Stimulated activated CD4-positive, alpha-beta T cell treated with anti-CD3 and anti-CD28 coated beads, Interleukin-2, amount 100 ng/mL, for 24 hours (primary cell): ENCODE results near the gene SIX3.
A peak's percentile ranks its signal among the peaks of the same experiment; 100 is the strongest.

ENCODE experiments used
- DNase-seq, 2 donors: peaks; one replicate each; pipeline ENCODE4 v3.0.0-alpha.2; 2020

The SIX3 gene

DNA sequence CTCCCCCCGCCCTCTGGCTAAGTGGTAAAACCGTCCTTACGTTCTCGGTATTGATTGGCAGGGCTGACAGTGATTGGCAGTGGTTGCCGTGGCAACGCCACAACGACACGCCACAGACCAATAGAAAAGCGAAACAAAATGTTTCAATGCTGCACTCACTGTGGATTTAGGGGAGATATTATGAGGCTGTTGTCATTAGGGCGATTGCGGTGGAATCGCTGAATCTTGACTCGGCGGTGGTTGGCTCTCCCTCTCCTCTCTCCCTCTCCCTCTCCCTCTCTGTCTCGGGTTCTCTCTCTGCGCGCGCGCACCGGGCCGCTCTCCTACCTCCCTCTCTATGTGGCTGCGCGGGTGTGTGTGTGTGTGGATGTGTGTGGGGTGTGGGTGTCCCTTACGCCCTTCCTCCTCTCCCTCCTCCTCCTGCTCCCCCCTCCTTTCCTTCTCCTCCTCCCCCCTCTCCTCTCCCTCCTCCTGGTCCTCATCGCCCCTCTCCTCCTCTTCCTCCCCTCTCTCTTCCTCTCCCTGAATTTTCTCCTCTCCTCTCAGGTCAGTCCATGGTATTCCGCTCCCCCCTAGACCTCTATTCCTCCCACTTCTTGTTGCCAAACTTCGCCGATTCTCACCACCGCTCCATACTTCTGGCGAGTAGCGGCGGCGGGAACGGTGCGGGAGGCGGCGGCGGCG, at the start of gene SIX3:
SIX3 (plus strand) TSS at position 152 of the 684 bp plus-strand sequence; CDS start at position 555, 403 bp downstream.
- peak in 1 of 2 donors; percentile 58 for DNase-seq

DNA sequence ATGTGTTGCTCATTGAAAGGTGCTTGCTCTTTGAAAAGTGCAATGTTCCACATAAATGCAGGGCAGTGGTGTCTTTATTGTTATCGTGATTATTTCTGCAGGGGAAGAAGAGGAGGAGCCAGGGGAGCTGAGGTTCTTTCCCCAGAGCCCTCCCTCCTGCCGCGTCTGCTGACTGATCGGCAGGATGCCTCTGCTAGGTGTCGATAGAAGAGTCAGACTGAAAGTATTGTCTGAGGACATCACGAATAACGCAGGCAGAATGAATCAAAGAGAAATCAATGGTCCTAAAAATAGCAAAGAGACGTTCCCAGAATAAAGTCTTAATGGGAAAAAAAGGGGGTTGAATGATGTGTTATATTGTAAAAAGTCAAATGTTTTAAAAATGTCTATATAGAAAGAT, 47.4 kb upstream of the SIX3 start:
- peak in 1 of 2 donors; percentile 25 for DNase-seq

DNA sequence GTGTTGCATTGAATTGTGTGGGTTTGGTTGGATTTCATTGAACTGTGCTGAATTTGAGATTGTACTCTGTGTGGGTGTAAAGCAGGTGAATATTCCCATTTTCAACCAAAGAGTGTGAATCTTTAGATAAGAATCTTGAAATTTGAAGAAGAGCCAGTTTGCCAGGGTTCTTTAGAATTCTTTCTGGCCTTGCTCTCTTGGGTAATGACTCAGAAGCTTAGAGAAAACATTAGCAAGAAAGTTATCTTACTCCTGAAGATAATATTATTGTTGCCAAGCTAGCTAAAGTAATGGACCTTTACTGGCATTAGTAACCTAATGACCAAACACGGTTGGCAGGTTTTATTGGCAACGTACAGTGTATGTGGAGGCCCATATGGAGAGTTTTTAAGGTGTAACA, 46.4 kb upstream of the SIX3 start:
- no peak for DNase-seq

DNA sequence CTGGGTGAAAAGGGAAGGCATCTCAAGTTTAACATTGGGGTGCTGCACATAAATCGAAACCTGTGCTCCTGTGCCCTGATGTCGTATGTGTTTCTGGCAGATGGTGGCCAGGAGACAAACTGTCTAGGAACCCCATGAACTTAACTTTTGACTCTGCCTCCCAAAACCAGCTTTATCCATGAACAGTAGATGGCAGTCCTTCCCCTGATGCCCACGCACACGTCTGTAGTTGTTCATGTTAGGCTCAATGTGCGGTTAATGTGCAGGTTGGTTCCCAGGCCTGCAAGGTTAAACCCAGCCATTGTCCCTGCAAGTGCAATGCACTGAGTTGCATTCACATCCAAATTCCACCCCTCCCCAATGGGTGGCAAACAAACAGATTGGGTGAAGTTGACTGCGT, 44.1 kb upstream of the SIX3 start:
- no peak for DNase-seq

DNA sequence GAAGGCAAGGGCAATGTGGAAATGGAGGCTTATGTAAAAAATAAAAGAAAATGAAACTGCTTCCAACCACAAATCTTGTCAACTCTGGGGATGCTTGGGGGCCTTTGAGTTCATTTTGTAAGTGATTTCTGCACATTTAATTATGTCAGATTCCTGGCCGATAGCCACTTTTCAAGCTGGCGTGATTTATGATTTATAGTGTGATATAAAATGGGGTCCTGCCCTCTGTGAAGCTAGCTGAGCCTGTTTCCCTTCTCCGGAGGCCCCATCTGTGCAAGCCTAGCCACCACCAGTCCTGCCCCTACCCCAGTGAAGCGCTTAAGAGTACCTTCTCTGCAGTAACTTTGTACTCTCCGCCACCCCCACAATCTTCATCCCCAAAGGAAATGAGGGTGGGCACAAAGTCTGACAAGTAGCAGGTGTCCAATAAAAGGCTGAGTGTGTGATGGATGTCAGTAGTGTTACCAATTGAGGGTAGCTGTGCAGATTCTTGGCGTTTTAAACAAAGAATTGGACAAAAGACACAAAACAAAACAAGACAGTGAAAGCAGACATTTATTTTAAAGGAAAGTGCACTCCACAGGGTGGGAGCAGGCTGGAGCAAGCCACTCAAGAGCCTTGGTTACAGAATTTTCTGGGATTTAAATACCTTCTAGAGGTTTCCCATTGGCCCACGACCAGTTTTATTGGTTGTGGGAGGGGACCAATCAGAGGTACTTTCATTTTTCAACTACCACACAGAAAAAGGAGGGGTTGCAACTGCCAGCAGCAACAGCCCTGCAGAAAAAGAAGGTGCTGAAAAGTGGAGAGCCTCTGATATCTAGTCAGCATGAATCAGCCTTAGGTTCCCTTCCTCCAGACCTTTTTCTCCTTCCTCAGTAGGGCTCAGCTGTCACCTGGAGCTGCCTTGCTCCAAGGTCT, 39.0 kb upstream of the SIX3 start:
- no peak for DNase-seq

DNA sequence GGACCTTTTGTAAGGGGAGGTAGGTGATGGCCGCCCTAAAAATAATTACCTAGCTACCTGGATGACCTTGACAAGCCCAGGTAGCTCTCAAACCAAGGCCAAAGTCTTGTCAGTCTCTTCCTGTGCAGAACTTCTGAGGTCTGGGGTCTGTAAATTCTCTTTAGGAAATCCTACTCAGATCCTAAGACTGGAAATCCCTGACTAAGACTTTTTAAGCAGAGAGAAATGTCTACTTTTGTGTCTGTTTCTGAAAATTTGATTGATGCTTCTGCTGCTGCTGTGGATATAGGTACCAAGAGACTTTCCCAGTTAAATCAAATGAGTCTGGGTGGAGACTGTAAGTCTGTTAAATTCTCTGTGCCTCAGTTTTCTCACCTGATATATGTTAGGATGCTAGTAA, 36.9 kb upstream of the SIX3 start:
- no peak for DNase-seq

DNA sequence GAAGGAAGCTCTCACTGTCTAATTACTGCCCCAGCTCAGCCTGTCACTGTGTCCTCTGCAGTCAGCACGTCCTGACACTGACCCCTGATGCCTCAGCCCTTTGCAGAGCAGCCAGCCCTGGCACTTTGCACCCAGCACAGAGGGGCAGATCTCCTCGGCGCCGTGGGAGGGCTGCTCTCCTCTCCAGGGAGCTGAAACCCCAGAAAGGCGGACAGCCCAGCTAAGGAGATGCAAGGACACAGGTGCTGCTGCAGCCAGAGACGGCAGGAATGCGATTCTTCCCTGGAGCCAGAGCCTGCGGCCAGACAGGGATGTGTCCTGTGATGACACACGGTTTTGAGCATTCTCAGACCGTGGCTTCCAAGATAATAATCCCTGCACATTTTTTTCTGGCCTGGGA, 34.5 kb upstream of the SIX3 start:
- no peak for DNase-seq

DNA sequence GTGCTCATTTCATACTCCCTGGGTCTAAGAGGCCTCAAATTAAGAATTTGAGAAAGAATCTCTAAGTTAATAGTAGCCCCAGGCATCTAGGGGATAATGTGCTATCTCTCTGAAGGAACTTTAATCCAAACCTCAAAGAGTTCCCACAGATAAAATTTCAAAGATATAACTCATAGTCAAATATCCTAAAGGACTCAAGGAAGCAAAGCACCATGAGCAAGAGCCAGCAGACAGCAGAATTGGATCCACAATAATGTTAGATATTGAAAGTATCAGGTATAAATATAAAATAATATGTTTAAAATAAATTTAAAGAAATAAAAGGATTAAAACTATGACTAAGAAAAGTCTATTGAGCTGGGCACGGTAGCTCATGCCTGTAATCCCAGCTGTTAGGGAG, 31.7 kb upstream of the SIX3 start:
- no peak for DNase-seq

DNA sequence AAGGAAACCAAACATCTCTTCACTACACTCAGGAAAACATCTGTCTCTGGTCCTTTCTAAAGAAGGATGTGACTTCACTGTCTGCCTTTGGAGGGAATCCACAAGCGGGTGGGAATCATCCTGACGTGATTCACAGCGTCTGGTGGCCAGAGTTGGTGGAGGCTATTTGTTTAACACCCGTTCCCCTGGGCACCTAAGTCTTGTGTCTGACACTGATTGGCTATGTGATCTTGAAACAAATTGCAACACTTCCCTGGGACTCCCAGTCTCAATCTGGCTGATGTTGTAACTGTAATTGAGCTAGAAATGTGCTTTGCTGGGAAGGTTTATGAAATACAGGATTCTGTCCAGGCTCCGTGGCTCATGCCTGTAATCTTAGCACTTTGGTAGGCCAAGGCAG, 28.8 kb upstream of the SIX3 start:
- no peak for DNase-seq

DNA sequence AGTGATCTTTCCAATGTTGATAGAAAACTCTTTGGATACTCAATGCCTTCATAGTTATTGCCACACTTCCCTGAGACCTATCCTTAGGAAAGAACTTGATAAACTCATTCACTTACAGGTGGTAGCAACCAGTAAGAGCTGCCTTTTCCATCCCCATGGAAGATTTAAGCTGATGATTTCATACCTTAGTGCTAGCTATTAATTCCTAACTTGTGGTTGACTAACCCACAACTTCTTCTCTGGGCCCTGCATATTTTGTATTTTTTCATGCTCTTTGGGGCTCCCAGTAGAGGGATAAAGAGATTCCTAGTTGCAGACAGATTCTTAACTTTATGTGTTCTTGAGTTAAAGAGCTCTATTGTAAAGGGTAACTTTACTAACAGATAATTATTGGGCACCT, 25.2 kb upstream of the SIX3 start:
- no peak for DNase-seq

DNA sequence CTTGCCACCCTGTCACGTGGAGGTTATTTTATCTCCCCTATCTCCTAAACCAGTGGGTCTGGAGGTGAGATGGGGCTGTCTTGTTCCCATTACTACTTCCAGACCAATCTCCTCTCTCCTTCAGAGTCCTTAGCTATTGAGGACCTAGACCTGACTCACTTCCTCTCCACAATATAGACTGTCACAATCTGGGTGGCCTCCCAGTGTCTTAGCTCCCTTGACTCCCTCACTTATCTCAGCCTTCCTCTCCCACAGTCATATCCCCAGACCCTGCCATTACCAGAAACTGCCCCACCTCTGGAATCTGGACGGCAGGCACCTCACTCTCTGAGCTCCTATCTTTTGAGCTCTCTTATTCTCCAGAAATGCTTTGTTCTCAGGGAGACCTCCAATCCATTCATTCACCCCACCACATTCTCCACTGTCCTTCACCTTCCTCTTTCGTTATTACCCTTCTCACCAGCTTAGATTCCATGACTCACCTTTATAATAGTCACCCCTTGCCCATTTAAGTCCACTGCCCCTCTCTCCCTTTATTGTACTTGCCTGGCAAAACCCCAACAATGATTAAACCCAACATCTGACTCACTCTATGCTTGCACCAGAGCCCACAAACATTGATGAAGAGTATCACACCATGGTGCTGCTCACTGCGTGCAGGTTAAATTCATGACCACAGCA, 23.3 kb upstream of the SIX3 start:
- no peak for DNase-seq

DNA sequence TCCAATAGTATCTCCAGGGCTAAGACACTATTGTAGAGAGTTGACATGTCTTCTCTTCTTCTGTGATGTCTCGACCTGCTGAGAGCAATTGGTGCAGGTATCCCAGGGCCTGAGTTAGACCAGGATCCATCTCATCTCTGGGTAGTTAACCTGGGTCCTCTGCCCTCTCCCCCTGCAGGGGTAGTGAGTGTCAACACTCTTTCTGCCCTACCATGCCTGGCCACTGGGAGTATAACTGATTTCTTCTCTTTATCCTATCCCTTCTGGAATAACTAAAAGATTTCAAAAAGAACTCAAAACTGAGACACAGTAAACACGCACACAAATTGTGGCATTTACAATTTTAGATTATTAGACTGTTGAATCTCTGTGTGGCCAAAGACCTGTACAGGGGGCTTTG, 20.8 kb upstream of the SIX3 start:
- no peak for DNase-seq

DNA sequence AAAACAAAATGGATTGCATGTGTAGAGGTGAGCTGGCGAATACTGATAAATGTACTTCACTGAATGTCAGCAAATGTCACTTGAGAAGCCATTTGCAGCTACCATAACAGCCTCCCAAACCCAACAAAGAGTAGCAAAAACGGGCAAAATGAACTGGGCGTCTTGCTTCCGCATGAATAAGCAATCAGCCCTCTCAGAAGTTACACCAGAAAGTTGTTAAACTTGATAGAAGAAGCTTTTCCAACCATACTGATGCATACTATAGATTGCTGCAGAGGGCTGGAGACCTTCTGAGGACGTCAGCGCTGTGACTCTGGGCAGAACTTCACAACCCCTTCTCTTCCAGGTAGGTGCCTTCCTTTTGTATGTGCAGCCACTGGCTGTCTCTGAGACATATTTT, 18.7 kb upstream of the SIX3 start:
- DNase-seq = no peak

DNA sequence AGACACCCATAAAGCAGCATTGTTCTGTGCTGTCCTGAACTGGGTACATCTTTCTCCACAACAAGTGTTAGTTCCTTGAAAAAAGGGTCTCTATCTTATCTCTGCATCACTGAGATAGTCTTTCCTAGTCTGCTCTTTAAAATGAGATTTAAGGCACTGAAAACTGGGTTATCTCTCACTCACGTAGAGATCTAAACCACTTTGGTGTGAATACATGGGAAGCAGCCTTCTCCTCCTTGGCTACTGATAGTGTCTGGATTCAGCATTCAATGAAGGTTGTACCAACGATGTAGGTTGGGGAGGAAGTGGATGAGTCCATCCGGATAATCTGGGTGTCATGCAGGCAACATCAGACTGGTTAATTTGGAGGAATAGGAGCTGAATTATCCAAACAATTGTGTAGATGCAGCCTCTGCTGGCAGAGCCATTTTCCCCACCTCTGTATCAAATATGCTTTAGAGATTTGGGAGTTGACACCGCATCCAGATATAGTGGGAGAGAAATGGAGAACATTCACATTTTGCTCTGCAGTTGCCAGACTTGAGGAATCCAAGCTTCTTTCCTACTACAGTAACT, 15.9 kb upstream of the SIX3 start:
- no peak for DNase-seq

DNA sequence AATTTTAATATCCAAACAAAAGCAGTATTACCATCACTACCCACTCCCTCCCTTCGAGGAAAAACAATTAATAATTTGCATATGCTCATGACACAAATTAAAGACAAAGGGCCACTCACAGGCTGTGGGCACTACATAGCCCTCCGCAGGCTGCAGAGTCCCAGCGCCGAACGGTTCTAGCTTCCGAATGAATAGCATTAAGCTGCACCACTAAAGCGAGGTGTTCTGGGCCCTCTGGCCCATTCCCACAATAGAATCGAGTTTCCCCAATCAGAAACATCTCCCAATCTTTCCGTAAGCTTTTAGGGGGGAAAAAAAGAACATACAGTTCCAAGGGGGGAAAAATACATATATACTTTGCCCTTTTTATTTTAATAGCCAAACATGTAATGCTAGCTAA, 14.5 kb upstream of the SIX3 start:
- no peak for DNase-seq

DNA sequence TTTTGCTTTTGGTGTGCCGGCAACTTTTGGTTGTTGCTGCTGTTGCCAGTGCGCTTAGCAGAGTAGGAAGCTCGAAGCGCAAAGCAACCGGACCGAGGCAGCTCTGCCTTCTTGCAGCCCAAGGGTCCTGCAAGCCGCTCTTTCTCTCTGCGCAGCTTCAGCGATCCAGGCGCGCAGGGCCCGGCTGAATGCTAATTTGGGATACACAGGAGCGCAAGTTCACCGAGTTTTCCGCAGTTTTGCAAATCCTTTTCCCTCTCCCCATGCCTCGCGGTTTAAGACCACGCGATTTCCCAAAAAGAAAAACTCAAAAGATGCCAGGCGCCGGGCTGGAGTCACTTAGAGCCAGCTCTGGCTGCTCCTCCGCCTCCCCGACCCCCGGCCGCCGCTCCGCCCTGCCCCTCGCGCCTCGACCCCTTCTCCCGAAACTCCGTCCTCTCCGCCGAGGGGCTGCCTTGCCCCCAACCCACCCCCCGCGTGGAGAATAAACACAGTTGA, 13.5 kb upstream of the SIX3 start:
- DNase-seq = no peak

DNA sequence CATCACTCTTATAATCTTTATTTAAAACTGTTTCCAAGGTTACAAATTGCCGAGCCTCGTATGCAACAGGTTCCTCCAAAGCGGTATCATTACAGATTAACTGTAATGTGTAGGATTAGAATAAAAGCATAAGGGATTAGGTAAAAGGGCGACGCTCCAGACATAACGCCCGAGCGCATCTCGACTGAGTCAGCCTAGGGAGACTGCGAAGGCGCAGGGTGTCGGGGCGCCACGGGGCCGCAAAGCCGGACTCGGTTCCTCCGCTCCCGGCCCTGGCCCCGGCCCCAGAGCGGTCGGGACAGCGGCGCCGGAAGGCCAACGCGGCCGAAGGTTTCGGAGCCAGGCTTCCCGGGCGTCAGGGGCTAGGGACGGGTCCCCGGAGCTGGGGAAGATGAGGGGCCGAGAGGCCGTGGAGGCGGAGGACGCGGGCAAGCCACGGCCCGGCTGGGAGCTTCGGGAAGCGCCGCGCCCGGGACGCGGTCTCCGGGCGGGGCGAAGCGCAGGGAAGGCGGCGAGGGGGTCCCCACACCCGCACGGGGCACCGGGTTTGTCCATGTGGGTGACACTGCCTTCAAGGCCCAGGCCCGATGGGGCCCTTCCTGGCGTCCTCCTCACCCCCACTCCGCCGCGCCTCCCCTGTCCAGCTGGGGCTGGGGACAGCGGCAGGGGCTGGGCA, 12.9 kb upstream of the SIX3 start:
- DNase-seq = no peak

DNA sequence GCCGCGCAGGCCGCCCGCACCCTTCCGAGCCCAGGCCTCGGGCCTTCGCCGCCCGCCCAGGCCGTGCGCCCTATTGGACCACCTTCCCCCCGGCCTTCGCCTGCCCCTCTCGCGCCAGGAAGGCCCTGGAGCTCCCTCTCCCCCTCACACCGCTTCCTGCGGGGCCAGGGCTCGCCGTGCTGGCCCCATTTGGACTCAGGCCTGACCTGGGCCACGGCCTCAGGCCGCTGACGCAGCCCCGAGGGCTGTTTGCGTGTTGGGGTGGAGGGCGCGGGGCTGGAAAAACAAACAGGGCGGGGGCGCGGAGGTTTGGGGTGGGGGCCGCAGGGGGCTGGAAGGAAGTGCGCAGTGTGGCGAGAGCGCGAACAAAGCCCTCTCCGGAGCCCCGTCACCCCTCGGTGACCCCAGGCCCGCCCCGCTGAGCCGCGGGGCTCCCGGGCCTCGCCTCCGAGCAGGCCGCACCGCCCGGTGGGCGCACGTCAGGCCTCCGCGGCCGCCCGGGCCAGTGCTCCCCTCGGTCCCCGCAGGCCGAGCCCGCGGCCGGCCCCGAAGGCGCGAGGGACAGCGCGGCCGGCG, 12.3 kb upstream of the SIX3 start:
- no peak for DNase-seq

DNA sequence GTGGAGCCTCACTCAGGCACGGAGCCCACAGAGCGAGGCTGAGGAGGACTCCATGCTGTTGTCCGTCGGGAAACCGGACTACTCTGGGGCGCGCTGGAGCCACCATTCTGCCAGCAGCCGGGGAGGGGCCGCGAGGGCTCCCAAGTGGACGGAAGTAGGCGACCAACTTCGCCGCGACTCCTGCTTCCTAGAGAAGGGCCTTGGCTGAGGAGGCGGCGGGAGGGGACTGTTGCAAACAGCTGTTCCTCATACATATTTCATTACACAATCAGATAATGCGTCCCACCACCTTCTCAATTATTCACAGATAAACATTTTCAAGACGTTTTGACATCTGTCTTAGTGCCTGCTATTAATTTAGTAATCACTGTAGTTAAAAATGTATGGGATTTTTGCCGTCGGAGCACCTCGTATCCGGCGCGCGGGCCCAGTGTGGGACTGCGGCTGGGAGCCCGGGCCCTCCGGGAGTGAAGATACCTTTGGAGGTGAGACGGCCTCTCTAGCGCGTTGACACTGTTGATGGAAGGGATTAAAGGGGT, 11.7 kb upstream of the SIX3 start:
- DNase-seq = no peak

DNA sequence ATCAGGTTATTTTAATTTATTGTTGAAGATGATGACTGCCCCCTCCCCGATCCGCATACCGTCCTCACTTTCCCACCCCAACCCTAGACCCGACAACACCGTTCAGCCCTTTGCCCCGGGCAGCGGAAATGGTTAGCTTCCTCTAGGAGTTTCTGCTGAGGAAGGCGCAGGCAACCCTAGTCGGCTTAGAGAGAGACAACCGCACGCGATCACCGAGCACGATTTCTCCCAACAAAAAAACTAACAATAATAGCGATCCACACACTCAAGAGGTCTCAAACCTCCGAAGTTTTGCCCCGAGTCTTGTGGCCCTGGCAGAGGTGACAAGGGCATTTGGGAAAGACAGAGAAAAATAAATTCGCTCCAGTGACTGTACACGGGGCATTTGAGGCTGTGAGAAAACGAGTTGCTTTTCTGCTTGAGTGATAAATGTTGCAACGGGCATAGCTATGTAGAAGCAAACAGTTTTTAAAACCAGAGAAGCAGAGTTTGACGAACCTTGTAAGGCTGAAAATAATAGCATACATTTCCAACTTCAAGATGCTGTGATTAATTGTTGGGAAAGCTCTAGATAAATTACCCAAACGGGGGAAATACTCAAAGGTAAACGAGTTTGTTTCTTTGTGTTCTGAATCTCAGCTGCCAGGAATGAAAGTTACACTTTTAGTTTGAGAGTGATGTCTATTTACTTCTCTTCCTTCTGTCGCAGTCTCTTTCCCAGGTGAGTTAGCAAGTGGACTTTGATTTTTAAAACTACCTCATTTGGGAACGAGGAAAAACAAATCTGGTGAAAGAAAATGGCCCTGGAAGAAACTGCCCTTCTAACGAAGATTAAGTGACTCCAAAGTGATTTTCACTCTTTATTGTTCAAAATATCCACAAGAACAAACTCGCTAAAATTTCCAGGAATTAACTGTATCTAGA, 11.0 kb upstream of the SIX3 start:
- no peak for DNase-seq
